H9 (cell line): ENCODE results near the gene ZBTB43. TPM values are rescaled to one million over a fixed set of nuclear protein-coding genes. Genes with fewer than 3 reads are reported as not detected.
A peak's percentile ranks its signal among the peaks of the same experiment; 100 is the strongest.

Source experiments
- DNase-seq: peaks from one replicate; pipeline ENCODE4 v3.0.0-alpha.2; 2017
- H2AFZ ChIP-seq: one replicate; pipeline ENCODE4 v1.6.1; 2013; ENCODE audit warnings: mild to moderate bottlenecking, low read length, control low read depth, moderate library complexity
- H2AK5ac ChIP-seq: 2 replicates; pipeline ENCODE4 v1.6.1; 2013; ENCODE audit warnings: low read length, control low read depth, mixed read lengths; ENCODE audit not compliant: insufficient read length
- H2BK120ac ChIP-seq: one replicate; pipeline ENCODE4 v1.6.1; 2013; ENCODE audit warnings: low read depth, mild to moderate bottlenecking, low read length, control low read depth, inconsistent platforms; ENCODE audit not compliant: poor library complexity, severe bottlenecking
- H2BK12ac ChIP-seq: 2 replicates; pipeline ENCODE4 v1.6.1; 2013; ENCODE audit warnings: low read length, control low read depth, mixed read lengths, low read depth; ENCODE audit not compliant: insufficient read length
- H2BK15ac ChIP-seq: 2 replicates; pipeline ENCODE4 v1.6.1; 2013; ENCODE audit warnings: low read depth, low read length, control low read depth
- H2BK20ac ChIP-seq: one replicate; pipeline ENCODE4 v1.6.1; 2013; ENCODE audit warnings: low read depth, mild to moderate bottlenecking, low read length, control low read depth, inconsistent platforms; ENCODE audit not compliant: poor library complexity, severe bottlenecking
- H2BK5ac ChIP-seq: 2 replicates; pipeline ENCODE4 v1.6.1; 2013; ENCODE audit warnings: low read length, control low read depth, mixed read lengths; ENCODE audit not compliant: insufficient read length
- H3K14ac ChIP-seq: 2 replicates; pipeline ENCODE4 v1.6.1; 2013; ENCODE audit warnings: low read length, control low read depth; ENCODE audit not compliant: insufficient read depth
- H3K18ac ChIP-seq: 2 replicates; pipeline ENCODE4 v1.6.1; 2013; ENCODE audit warnings: low read depth, mild to moderate bottlenecking, mixed read lengths, low read length, control low read depth; ENCODE audit not compliant: insufficient read length
- H3K23ac ChIP-seq: 2 replicates; pipeline ENCODE4 v1.6.1; 2013; ENCODE audit warnings: low read length, control low read depth, mixed read lengths, low read depth; ENCODE audit not compliant: insufficient read length
- H3K23me2 ChIP-seq: 2 replicates; pipeline ENCODE4 v1.6.1; 2013; ENCODE audit warnings: low read depth, mild to moderate bottlenecking, mixed read lengths, low read length, control low read depth; ENCODE audit not compliant: insufficient read length, poor library complexity, severe bottlenecking
- H3K27ac ChIP-seq: 2 replicates; pipeline ENCODE4 v1.5.1; 2013; ENCODE audit warnings: low read length, control low read depth, mixed read lengths, low read depth; ENCODE audit not compliant: insufficient read length
- H3K27me3 ChIP-seq: 2 replicates; pipeline ENCODE4 v1.6.1; 2013; ENCODE audit warnings: low read length, control low read depth, inconsistent platforms; ENCODE audit not compliant: insufficient read depth
- H3K4ac ChIP-seq: 2 replicates; pipeline ENCODE4 v1.6.1; 2013; ENCODE audit warnings: low read depth, mild to moderate bottlenecking, control low read depth, inconsistent platforms, low read length, moderate library complexity
- H3K4me1 ChIP-seq: 2 replicates; pipeline ENCODE4 v1.6.1; 2013; ENCODE audit warnings: low read length, control low read depth, inconsistent platforms; ENCODE audit not compliant: insufficient read depth
- H3K4me2 ChIP-seq: 2 replicates; pipeline ENCODE4 v1.6.1; 2013; ENCODE audit warnings: low read length, control low read depth, mixed read lengths; ENCODE audit not compliant: insufficient read length, insufficient read depth
- H3K56ac ChIP-seq: 2 replicates; pipeline ENCODE4 v1.6.1; 2013; ENCODE audit warnings: low read depth, mild to moderate bottlenecking, mixed read lengths, low read length, control low read depth; ENCODE audit not compliant: insufficient read length
- H3K79me1 ChIP-seq: 2 replicates; pipeline ENCODE4 v1.6.1; 2013; ENCODE audit warnings: low read depth, mild to moderate bottlenecking, moderate library complexity, low read length, control low read depth, inconsistent platforms; ENCODE audit not compliant: insufficient read depth, poor library complexity, severe bottlenecking
- H3K79me2 ChIP-seq: 2 replicates; pipeline ENCODE4 v1.6.1; 2013; ENCODE audit warnings: low read length, control low read depth, inconsistent platforms; ENCODE audit not compliant: insufficient read depth
- H3K9ac ChIP-seq: 2 replicates; pipeline ENCODE4 v1.6.1; 2013; ENCODE audit warnings: low read length, control low read depth, mixed read lengths; ENCODE audit not compliant: insufficient read length; ENCODE audit errors: extremely low read depth
- H3K9me3 ChIP-seq: one replicate; pipeline ENCODE4 v1.6.1; 2013; ENCODE audit warnings: low read depth, low read length, inconsistent platforms; ENCODE audit not compliant: control insufficient read depth
- H3T11ph ChIP-seq: one replicate; pipeline ENCODE4 v1.6.1; 2013; ENCODE audit warnings: mild to moderate bottlenecking, low read length, control low read depth, inconsistent platforms
- H4K20me1 ChIP-seq: one replicate; pipeline ENCODE4 v1.6.1; 2013; ENCODE audit not compliant: control insufficient read depth, insufficient read length, insufficient read depth
- H4K5ac ChIP-seq: 2 replicates; pipeline ENCODE4 v1.6.1; 2013; ENCODE audit warnings: low read depth, mild to moderate bottlenecking, mixed read lengths, low read length, control low read depth; ENCODE audit not compliant: insufficient read length
- H4K8ac ChIP-seq: replicated peaks from 2 replicates; pipeline ENCODE4 v1.6.1; 2013; ENCODE audit warnings: low read length, control low read depth, mixed read lengths, low read depth; ENCODE audit not compliant: insufficient read length
- H4K91ac ChIP-seq: 2 replicates; pipeline ENCODE4 v1.6.1; 2013; ENCODE audit warnings: low read depth, mild to moderate bottlenecking, moderate library complexity, mixed read lengths, low read length, control low read depth; ENCODE audit not compliant: insufficient read length
- H3K27ac Mint-ChIP-seq, 3 experiments: 2 replicates in 2 of 3; 3 replicates in 1 of 3; pipeline ENCODE4 v1.8.0; 2020 to 2021; ENCODE audit warnings: mixed read lengths in 3 of 3, mild to moderate bottlenecking in 1 of 3, moderate library complexity in 1 of 3
- H3K27me3 Mint-ChIP-seq: 2 replicates; pipeline ENCODE4 v1.8.0; 2021; ENCODE audit warnings: low read depth, mild to moderate bottlenecking, moderate library complexity, mixed read lengths
- H3K36me3 Mint-ChIP-seq, 3 experiments: 2 replicates in 2 of 3; 3 replicates in 1 of 3; pipeline ENCODE4 v1.8.0; 2020 to 2021; ENCODE audit warnings: low read depth in 3 of 3, mixed read lengths in 3 of 3; ENCODE audit not compliant: insufficient read depth in 1 of 3
- H3K4me1 Mint-ChIP-seq, 2 experiments: 2 replicates each; pipeline ENCODE4 v1.8.0; 2020; ENCODE audit warnings: mixed read lengths in 2 of 2
- H3K4me3 Mint-ChIP-seq, 2 experiments: 2 replicates in 1 of 2; 3 replicates in 1 of 2; pipeline ENCODE4 v1.8.0; 2020 to 2021; ENCODE audit warnings: mild to moderate bottlenecking in 2 of 2, mixed read lengths in 2 of 2, moderate library complexity in 1 of 2
- H3K9me3 Mint-ChIP-seq, 2 experiments: 2 replicates in 1 of 2; 3 replicates in 1 of 2; pipeline ENCODE4 v1.8.0; 2020; ENCODE audit warnings: mild to moderate bottlenecking in 2 of 2, mixed read lengths in 2 of 2, moderate library complexity in 1 of 2
- WGBS: extraction: QIAGEN DNeasy Blood & Tissue Kit; methylation state at CpG from one replicate; pipeline ENCODE4 v1.1.7; 2013; ENCODE audit warnings: missing lambda C conversion rate, low lambda C conversion rate, mixed read lengths; ENCODE audit not compliant: insufficient read length; ENCODE audit errors: extremely low coverage; 5-methylcytosine and 5-hydroxymethylcytosine counted together
- total RNA-seq: library from RNA; stranded (reverse); gene quantifications from 2 replicates; pipeline ENCODE4 v1.2.1, GENCODE V29; 2021
- TF ChIP-seq, protein P1 (sequence below): fragments of 200-600 bp; sonication (generic); conservative IDR thresholded peaks from 3 replicates; pipeline ENCODE4 v1.8.0; 2021; ENCODE audit warnings: antibody characterized with exemption, mild to moderate bottlenecking

Gene ZBTB43
- total RNA-seq, 1 experiment from 2014 or later = 15.7 TPM

DNA sequence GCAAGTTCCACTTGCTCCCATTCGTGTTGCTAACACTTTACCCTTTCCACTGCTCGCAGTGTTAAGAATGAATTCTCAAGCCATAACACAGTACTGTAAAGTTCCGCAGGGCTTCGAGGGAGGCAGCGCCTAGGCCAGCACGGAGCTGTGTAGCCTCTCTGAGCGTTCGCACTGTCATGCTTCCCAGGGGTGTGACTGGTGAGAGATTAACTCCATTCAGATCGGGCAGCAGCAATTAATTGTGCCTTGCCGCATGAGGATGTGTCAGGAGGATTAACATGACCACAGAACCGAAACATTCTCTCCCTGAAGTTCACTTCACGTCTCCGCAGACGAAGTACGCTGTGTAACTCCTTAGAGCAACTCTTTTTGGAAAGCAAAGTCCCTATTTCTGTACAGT is 78.8 kb downstream of the ZBTB43 start:
- Histone ChIP-seq H3K14ac (no peak overlapping the region), H2BK20ac (no peak overlapping the region), H3K27me3 (no peaks in the 10 kb centered on the region), H3K18ac (no peak overlapping the region), H4K91ac (no peak overlapping the region), H2BK15ac (no peak overlapping the region), H2AFZ (no peak overlapping the region), H3K23ac (no peak overlapping the region), H3T11ph (no peak overlapping the region), H3K79me1 (no peaks in the 10 kb centered on the region), H3K56ac (no peak overlapping the region), H4K5ac (no peak overlapping the region), H3K79me2 (no peaks in the 10 kb centered on the region), H3K4ac (no peak overlapping the region), H3K9me3 (no peaks in the 10 kb centered on the region), H3K4me2 (no peak overlapping the region), H2BK5ac (no peak overlapping the region), H2AK5ac (no peak overlapping the region), H3K4me1 (no peaks in the 10 kb centered on the region; the same call in 1 of the 2 replicates), H3K27ac (no peak overlapping the region), H4K20me1 (no peaks in the 10 kb centered on the region), H2BK12ac (no peak overlapping the region), H3K23me2 (no peaks in the 10 kb centered on the region), H4K8ac (no peak overlapping the region), H3K9ac (no peak overlapping the region), H2BK120ac (no peak overlapping the region)
- Mint-ChIP-seq H3K4me1 (peaks cover 12 to 22% of the 10 kb centered on the region in 2 experiments), H3K9me3 (no peaks in the 10 kb centered on the region), H3K27ac (peak overlapping the region in 1 of 3 experiments; percentile 59; a peak in 1 of 7 replicates), H3K27me3 (no peaks in the 10 kb centered on the region), H3K4me3 (no peak overlapping the region), H3K36me3 (peaks cover 15 to 23% (median 22%) of the 10 kb centered on the region in 3 experiments; a peak in 6 of 7 replicates)
- no peak for DNase-seq
- no CpG with 5 or more reads among the region's 15 CpGs for WGBS
- TF ChIP-seq, protein P1, sequence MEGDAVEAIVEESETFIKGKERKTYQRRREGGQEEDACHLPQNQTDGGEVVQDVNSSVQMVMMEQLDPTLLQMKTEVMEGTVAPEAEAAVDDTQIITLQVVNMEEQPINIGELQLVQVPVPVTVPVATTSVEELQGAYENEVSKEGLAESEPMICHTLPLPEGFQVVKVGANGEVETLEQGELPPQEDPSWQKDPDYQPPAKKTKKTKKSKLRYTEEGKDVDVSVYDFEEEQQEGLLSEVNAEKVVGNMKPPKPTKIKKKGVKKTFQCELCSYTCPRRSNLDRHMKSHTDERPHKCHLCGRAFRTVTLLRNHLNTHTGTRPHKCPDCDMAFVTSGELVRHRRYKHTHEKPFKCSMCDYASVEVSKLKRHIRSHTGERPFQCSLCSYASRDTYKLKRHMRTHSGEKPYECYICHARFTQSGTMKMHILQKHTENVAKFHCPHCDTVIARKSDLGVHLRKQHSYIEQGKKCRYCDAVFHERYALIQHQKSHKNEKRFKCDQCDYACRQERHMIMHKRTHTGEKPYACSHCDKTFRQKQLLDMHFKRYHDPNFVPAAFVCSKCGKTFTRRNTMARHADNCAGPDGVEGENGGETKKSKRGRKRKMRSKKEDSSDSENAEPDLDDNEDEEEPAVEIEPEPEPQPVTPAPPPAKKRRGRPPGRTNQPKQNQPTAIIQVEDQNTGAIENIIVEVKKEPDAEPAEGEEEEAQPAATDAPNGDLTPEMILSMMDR = no peak
